Activated CD4-positive, alpha-beta T cell treated with anti-CD3 and anti-CD28 coated beads for 36 hours (primary cell): ENCODE results near the gene PCSK2. TPM values are rescaled to one million over a fixed set of nuclear protein-coding genes. Genes with fewer than 3 reads are reported as not detected.

Experiments
- ATAC-seq: fragments of 200-7000 bp; cut with Tn5 transposase; one replicate; pipeline ENCODE4 v1.10.0; 2021; ENCODE audit warnings: mild to moderate bottlenecking, moderate library complexity
- CTCF ChIA-PET: fragments of 350-600 bp; sonication (Branson Sonifier 250); formaldehyde crosslinking; loops from one replicate; lab custom pipeline; 2021; ENCODE audit warnings: antibody characterized with exemption; lab: Charles Lee
- POLR2A ChIA-PET: fragments of 350-600 bp; sonication (Branson Sonifier 250); formaldehyde crosslinking; loops from one replicate; lab custom pipeline; 2021; ENCODE audit warnings: antibody characterized with exemption, inconsistent platforms; lab: Charles Lee
- DNase-seq: peaks from one replicate; pipeline ENCODE4 v3.0.0-alpha.2; 2020
- H3K27ac Mint-ChIP-seq: one replicate; pipeline ENCODE4 v1.8.0; 2021; ENCODE audit warnings: mixed read lengths
- H3K27me3 Mint-ChIP-seq: one replicate; pipeline ENCODE4 v1.8.0; 2021; ENCODE audit warnings: mixed read lengths
- H3K36me3 Mint-ChIP-seq: one replicate; pipeline ENCODE4 v1.8.0; 2021; ENCODE audit warnings: low read depth, mixed read lengths
- H3K4me1 Mint-ChIP-seq: one replicate; pipeline ENCODE4 v1.8.0; 2021; ENCODE audit warnings: mixed read lengths
- H3K4me3 Mint-ChIP-seq: one replicate; pipeline ENCODE4 v1.8.0; 2021; ENCODE audit warnings: mild to moderate bottlenecking, moderate library complexity, mixed read lengths
- H3K9me3 Mint-ChIP-seq: one replicate; pipeline ENCODE4 v1.8.0; 2021; ENCODE audit warnings: low read depth, mixed read lengths
- intact Hi-C, 2 experiments: fragments of 100-400 bp; cut with DNase I in 1 of 2; cut with micrococcal nuclease in 1 of 2; formaldehyde crosslinking; loops; one replicate each; pipeline versions ENCODE4 v1.14.2 to v1.15.1; 2022 to 2024; cut with DNase I, micrococcal nuclease
- total RNA-seq, 2 experiments: library from RNA; stranded (reverse); gene quantifications; one replicate each; pipeline ENCODE4 v1.2.3, GENCODE V29; 2021

PCSK2 gene
- total RNA-seq, 2 experiments from 2014 or later, result not detected

GRCh38 chr20:17453592-17453991 lies 226.8 kb downstream of the PCSK2 start:
- Mint-ChIP-seq H3K27ac (no peak overlapping the region), H3K36me3 (no peaks in the 10 kb centered on the region), H3K4me1 (no peaks in the 10 kb centered on the region), H3K9me3 (no peaks in the 10 kb centered on the region), H3K4me3 (no peak overlapping the region), H3K27me3 (peaks cover 23% of the 10 kb centered on the region)
- ChIA-PET POLR2A (no interaction called here), CTCF (no interaction called here)
- DNase-seq (no peak), ATAC-seq (no peak)
- intact Hi-C loops, result no loop called here

DNA sequence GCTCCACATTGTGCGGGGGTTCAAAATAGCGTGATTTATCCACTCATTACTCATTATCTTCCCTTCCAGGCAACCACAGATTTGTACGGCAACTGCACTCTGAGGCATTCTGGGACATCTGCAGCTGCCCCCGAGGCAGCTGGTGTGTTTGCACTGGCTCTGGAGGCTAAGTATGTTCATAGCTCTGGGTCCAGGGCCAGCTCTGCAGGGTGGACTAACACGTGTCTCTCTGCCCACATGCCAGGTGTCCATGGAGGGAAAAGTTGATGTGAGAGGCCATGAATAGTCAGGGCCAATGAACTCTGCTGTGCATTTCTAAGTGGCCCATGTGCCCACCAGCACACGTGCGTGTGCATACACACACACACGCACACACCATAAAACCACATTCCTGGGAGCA lies 229.4 kb downstream of the PCSK2 start:
- no peaks in the 10 kb centered on the region for H3K36me3 Mint-ChIP-seq
- intact Hi-C loops, result no loop called here
- CTCF ChIA-PET, result interaction anchor here (0.5 kb wide), 1 partner anchor 52 kb away, joined by 4 read pairs; no protein-coding TSS in a partner anchor

GRCh38 chr20:17457079-17457478 lies 230.2 kb downstream of the PCSK2 start:
- peaks cover 19% of the 10 kb centered on the region for H3K27me3 Mint-ChIP-seq
- intact Hi-C loops, result no loop called here

More for the DNA sequence above, 229.4 kb downstream of the PCSK2 start:
- no peak for ATAC-seq
- POLR2A ChIA-PET, result no interaction called here
- Mint-ChIP-seq H3K9me3 (no peaks in the 10 kb centered on the region), H3K4me1 (peaks cover 2% of the 10 kb centered on the region), H3K27ac (no peak overlapping the region), H3K27me3 (peaks cover 22% of the 10 kb centered on the region), H3K4me3 (no peak overlapping the region)
- no peak for DNase-seq

DNA sequence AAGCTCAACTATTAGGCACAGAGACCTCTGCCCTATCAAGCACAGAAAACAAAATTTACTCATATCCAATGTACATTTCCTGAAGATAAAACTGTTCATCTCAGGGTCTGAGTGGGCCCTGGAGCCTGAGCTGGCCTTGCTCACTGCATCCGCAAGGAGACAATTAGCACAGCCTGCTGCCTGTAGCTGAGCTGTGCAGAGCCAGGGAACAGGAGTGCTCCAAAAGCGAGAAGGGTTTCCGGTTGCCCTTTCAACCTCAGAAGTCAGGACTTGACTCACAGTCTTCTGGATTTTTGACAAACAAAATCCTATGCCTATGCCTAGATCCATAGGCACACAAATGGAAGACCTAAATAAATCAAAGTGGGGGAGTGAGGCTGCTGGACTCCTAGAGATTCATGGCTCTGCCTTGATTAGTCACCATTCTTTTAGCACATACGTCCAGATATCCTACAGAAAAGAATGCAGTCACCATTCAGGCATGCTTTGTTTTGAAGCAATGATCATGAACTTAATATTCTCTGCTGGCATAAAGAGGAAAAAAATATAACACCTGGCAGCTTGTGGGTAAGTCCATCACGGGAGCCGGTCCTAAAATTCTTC lies 230.8 kb downstream of the PCSK2 start:
- DNase-seq, result no peak
- H3K4me3 Mint-ChIP-seq, result no peak overlapping the region
- no peak overlapping the region for H3K27ac Mint-ChIP-seq
- intact Hi-C loops, result no loop called here
- ATAC-seq, result no peak
- peaks cover 2% of the 10 kb centered on the region for H3K4me1 Mint-ChIP-seq
- H3K27me3 Mint-ChIP-seq, result peaks cover 18% of the 10 kb centered on the region
- CTCF ChIA-PET, result no interaction called here
- H3K9me3 Mint-ChIP-seq, result no peaks in the 10 kb centered on the region
- POLR2A ChIA-PET, result no interaction called here
- no peaks in the 10 kb centered on the region for H3K36me3 Mint-ChIP-seq

More at GRCh38 chr20:17457079-17457478, 230.2 kb downstream of the PCSK2 start:
- ATAC-seq (no peak), DNase-seq (no peak)
- H3K4me3 Mint-ChIP-seq, result no peak overlapping the region
- CTCF ChIA-PET, result no interaction called here
- no peaks in the 10 kb centered on the region for H3K36me3 Mint-ChIP-seq
- POLR2A ChIA-PET, result no interaction called here
- no peaks in the 10 kb centered on the region for H3K9me3 Mint-ChIP-seq
- H3K4me1 Mint-ChIP-seq, result peaks cover 2% of the 10 kb centered on the region
- H3K27ac Mint-ChIP-seq, result no peak overlapping the region

DNA sequence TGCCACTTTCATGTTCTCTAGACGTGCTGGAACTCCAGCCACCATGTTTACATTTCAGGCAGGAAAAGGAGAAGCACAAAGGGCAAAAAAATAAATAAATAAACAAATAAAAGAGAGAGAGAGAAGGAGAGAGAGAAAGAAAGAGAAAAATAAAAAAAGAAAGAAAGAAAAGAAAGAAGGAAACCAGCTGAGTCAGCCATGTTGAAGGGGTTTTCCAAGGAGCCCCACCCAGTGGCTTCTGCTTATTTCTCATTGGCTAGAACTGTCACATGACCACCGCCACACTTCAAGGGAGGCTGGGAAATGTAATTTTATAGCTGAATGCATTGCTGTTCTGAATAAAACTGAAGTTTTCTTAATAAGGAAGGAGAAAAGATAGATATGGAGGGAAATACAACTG lies 233.3 kb downstream of the PCSK2 start:
- CTCF ChIA-PET, result interaction anchor here (0.7 kb wide), 1 partner anchor 833 kb away, joined by 3 read pairs; no protein-coding TSS in a partner anchor
- peak overlapping the region; percentile 26 for H3K27ac Mint-ChIP-seq

DNA sequence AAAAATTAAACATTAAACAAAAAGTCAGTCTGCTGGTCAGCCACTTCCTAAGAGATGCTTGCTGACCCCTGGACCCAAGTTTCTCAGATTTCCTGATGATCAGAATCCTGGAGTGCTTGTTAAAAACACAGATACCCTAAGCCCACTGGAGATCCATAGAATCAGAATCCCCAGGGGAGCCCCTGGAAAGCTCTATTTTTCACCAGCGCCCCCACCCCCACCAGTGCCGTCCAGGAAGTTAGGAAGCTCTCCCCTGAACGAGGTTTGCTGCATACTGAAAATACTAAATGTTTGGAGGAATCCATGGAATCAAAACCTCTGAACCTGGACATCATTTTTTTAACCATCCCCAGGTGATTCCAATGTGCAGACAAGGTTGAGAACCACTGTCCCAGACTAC lies 235.1 kb downstream of the PCSK2 start:
- DNase-seq, result no peak
- no peaks in the 10 kb centered on the region for H3K36me3 Mint-ChIP-seq
- intact Hi-C loops, result no loop called here
- no peaks in the 10 kb centered on the region for H3K9me3 Mint-ChIP-seq
- H3K27me3 Mint-ChIP-seq, result peaks cover 2% of the 10 kb centered on the region
- no peak overlapping the region for H3K27ac Mint-ChIP-seq
- ChIA-PET POLR2A (no interaction called here), CTCF (no interaction called here)
- ATAC-seq, result no peak
- peaks cover 2% of the 10 kb centered on the region for H3K4me1 Mint-ChIP-seq
- no peak overlapping the region for H3K4me3 Mint-ChIP-seq

More for the DNA sequence above, 233.3 kb downstream of the PCSK2 start:
- DNase-seq (peak; percentile 29), ATAC-seq (no peak)
- intact Hi-C loops, result no loop called here
- peaks cover 8% of the 10 kb centered on the region for H3K27me3 Mint-ChIP-seq
- peaks cover 2% of the 10 kb centered on the region for H3K4me1 Mint-ChIP-seq
- no peaks in the 10 kb centered on the region for H3K36me3 Mint-ChIP-seq
- H3K9me3 Mint-ChIP-seq, result no peaks in the 10 kb centered on the region
- H3K4me3 Mint-ChIP-seq, result no peak overlapping the region
- POLR2A ChIA-PET, result no interaction called here

DNA sequence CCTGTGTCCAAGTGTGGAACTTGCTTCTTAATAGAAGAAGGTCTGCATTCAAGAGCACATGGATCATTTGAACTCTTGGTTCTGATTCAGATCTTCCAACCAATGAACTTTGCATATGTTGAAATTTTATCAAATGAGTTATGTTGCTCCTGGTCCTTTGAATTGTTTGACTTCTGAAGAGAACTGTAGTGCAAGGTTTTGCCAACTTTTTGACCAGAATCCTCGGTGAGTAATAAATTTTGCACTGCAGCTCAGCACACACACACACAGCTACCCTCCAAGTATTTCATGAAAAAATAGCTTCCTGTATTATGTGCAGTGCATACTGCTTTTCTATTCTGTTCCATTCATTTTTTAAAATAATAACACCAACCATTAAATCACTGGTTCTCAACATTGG lies 236.9 kb downstream of the PCSK2 start:
- Mint-ChIP-seq H3K36me3 (no peaks in the 10 kb centered on the region), H3K27me3 (no peaks in the 10 kb centered on the region), H3K9me3 (no peaks in the 10 kb centered on the region), H3K4me3 (no peak overlapping the region), H3K4me1 (peaks cover 2% of the 10 kb centered on the region), H3K27ac (no peak overlapping the region)
- intact Hi-C loops, result no loop called here
- ChIA-PET POLR2A (no interaction called here), CTCF (interaction anchor here (0.6 kb wide), 1 partner anchor 169 kb away, joined by 3 read pairs; no protein-coding TSS in a partner anchor)
- no peak for DNase-seq
- no peak for ATAC-seq

DNA sequence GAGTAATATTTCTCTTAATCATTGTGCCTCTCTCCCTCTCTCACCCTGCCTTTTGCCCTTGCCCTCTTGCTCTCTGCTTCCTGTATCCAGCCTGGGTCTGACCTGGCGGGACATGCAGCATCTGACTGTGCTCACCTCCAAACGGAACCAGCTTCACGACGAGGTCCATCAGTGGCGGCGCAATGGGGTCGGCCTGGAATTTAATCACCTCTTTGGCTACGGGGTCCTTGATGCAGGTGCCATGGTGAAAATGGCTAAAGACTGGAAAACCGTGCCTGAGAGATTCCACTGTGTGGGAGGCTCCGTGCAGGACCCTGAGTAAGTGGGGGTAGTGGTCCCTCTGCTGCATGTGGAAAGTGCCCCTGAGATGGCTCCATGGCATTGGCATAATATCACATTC lies 238.4 kb downstream of the PCSK2 start:
- ATAC-seq (no peak), DNase-seq (no peak)
- no peak overlapping the region for H3K4me3 Mint-ChIP-seq
- intact Hi-C loops, result no loop called here
- H3K36me3 Mint-ChIP-seq, result no peaks in the 10 kb centered on the region
- H3K9me3 Mint-ChIP-seq, result no peaks in the 10 kb centered on the region
- peaks cover 2% of the 10 kb centered on the region for H3K4me1 Mint-ChIP-seq
- H3K27me3 Mint-ChIP-seq, result no peaks in the 10 kb centered on the region
- POLR2A ChIA-PET, result no interaction called here
- no peak overlapping the region for H3K27ac Mint-ChIP-seq
- CTCF ChIA-PET, result no interaction called here

DNA sequence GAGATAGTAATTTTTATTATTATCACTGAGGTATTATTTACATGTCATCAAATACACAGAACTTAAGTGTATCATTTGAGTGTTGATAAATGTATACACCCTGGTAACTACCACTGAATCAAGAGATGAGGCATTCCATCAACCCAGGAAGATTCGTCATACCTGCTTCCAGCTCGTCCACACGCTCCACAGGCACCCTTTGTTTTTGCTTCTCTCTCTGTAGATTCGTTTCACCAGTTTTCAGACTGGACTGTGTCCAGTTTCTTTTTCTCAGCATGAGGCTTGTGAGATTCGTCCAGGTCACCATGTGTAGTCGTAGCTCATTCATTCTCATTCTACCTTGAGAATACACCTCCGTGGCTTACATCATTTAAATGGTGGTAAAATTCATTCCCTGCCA lies 239.8 kb downstream of the PCSK2 start:
- no peak overlapping the region for H3K4me3 Mint-ChIP-seq
- intact Hi-C loops, result no loop called here
- DNase-seq (no peak), ATAC-seq (no peak)
- H3K36me3 Mint-ChIP-seq, result no peaks in the 10 kb centered on the region
- H3K27me3 Mint-ChIP-seq, result no peaks in the 10 kb centered on the region
- H3K9me3 Mint-ChIP-seq, result no peaks in the 10 kb centered on the region
- H3K4me1 Mint-ChIP-seq, result no peaks in the 10 kb centered on the region
- ChIA-PET CTCF (no interaction called here), POLR2A (no interaction called here)
- H3K27ac Mint-ChIP-seq, result no peak overlapping the region

- intact Hi-C loops, result no loop called here
- POLR2A ChIA-PET, result no interaction called here
- no peak overlapping the region for H3K4me3 Mint-ChIP-seq
- DNase-seq, result no peak
- H3K27me3 Mint-ChIP-seq, result no peaks in the 10 kb centered on the region
- no peak for ATAC-seq
- no peak overlapping the region for H3K27ac Mint-ChIP-seq
- H3K9me3 Mint-ChIP-seq, result no peaks in the 10 kb centered on the region
- no peaks in the 10 kb centered on the region for H3K36me3 Mint-ChIP-seq
- CTCF ChIA-PET, result no interaction called here
- no peaks in the 10 kb centered on the region for H3K4me1 Mint-ChIP-seq
These were observed 240.3 kb downstream of the PCSK2 start for GRCh38 chr20:17467120-17467655.

DNA sequence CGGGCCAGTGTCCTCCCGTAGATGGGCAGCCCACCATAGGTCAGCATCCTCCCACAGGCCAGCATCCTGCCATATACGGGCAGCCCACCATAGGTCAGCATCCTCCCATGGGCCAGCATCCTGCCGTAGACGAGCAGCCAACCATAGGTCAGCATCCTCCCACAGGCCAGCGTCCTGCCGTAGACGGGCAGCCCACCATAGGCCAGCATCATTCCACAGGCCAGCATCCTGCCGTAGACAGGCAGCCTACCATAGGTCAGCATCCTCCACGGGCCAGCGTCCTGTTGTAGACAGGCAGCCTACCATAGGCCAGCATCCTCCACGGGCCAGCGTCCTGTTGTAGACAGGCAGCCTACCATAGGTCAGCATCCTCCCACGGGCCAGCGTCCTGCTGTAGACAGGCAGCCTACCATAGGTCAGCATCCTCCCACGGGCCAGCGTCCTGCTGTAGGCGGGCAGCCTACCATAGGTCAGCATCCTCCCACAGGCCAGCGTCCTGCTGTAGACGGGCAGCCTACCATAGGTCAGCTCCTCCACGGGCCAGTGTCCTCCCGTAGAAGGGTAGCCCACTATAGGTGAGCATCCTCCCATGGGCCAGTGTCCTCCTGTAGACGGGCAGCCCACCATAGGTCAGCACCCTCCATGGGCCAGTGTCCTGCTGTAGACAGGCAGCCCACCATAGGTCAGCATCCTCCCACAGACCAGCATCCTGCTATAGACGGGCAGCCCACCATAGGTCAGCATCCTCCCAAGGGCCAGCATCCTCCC lies 241.4 kb downstream of the PCSK2 start:
- Mint-ChIP-seq H3K36me3 (no peaks in the 10 kb centered on the region), H3K4me1 (no peaks in the 10 kb centered on the region), H3K27me3 (no peaks in the 10 kb centered on the region), H3K9me3 (no peaks in the 10 kb centered on the region), H3K4me3 (no peak overlapping the region), H3K27ac (no peak overlapping the region)
- POLR2A ChIA-PET, result no interaction called here
- no peak for DNase-seq
- CTCF ChIA-PET, result no interaction called here
- intact Hi-C loops, result no loop called here
- no peak for ATAC-seq
